ENCODE results near the gene KRTAP12-3. TPM values are rescaled to one million over a fixed set of nuclear protein-coding genes. Genes with fewer than 3 reads are reported as not detected.

Gene KRTAP12-3
- total and polyA plus RNA-seq, 2 experiments from 2014 or later, result not detected

- H3K4me1 ChIP-seq (ENCODE audit: insufficient read depth), result no peaks in the 10 kb centered on the region
- no peak overlapping the region for H3K9ac ChIP-seq
- TF ChIP-seq EZH2phosphoT487 (IDR thresholded peaks at IDR 0.05; ENCODE audit: insufficient read depth, low read depth), result no peak
- TF ChIP-seq EZH2 (IDR thresholded peaks at IDR 0.05; ENCODE audit: insufficient read depth, poor library complexity, severe bottlenecking), result no peak
- H3K9me3 ChIP-seq (ENCODE audit: low read depth), result peaks cover 4% of the 10 kb centered on the region
- no peak overlapping the region for H3K4me3 ChIP-seq
- no peak overlapping the region for H3K4me2 ChIP-seq (ENCODE audit: unreplicated experiment)
- H3K9me2 ChIP-seq (ENCODE audit: insufficient read depth), result no peaks in the 10 kb centered on the region
- WGBS, 2 experiments (ENCODE audit: low coverage in 1 of 2, low lambda C conversion rate in 2 of 2, missing lambda C conversion rate in 2 of 2), result 33 to 37% methylated on average over 16 to 18 of the region's 18 CpGs
- no peaks in the 10 kb centered on the region for H3K79me2 ChIP-seq (ENCODE audit: insufficient read depth)
- no peaks in the 10 kb centered on the region for H3K27me3 ChIP-seq (replicated peaks; ENCODE audit: insufficient read depth)
- H3K36me3 ChIP-seq (ENCODE audit: low read depth), result no peaks in the 10 kb centered on the region
- in situ Hi-C loops (cut with MboI), result no loop called here
- H3K27ac ChIP-seq, result no peak overlapping the region
- H4K20me1 ChIP-seq (ENCODE audit: insufficient read depth), result no peaks in the 10 kb centered on the region
- no peaks in the 10 kb centered on the region for H3F3A ChIP-seq (ENCODE audit: insufficient read depth)
- no peak for DNase-seq
- no peak overlapping the region for H2AFZ ChIP-seq
Observed at GRCh38 chr21:44628707-44629391, 28.9 kb upstream of the KRTAP12-3 start.

- no peak overlapping the region for H3K4me2 ChIP-seq (ENCODE audit: unreplicated experiment)
- in situ Hi-C loops (cut with MboI), result no loop called here
- H3K9me2 ChIP-seq (ENCODE audit: insufficient read depth), result no peaks in the 10 kb centered on the region
- H4K20me1 ChIP-seq (ENCODE audit: insufficient read depth), result no peaks in the 10 kb centered on the region
- no peak overlapping the region for H3K9ac ChIP-seq
- no peaks in the 10 kb centered on the region for H3K79me2 ChIP-seq (ENCODE audit: insufficient read depth)
- WGBS, 2 experiments (ENCODE audit: low coverage in 1 of 2, low lambda C conversion rate in 2 of 2, missing lambda C conversion rate in 2 of 2), result 48 to 51% methylated on average over 2 of the region's 2 CpGs
- no peaks in the 10 kb centered on the region for H3K27me3 ChIP-seq (replicated peaks; ENCODE audit: insufficient read depth)
- H3K4me3 ChIP-seq, result no peak overlapping the region
- H3K36me3 ChIP-seq (ENCODE audit: low read depth), result no peaks in the 10 kb centered on the region
- no peaks in the 10 kb centered on the region for H3F3A ChIP-seq (ENCODE audit: insufficient read depth)
- no peak for DNase-seq
- H3K4me1 ChIP-seq (ENCODE audit: insufficient read depth), result no peaks in the 10 kb centered on the region
- peaks cover 4% of the 10 kb centered on the region for H3K9me3 ChIP-seq (ENCODE audit: low read depth)
- no peak for TF ChIP-seq EZH2phosphoT487 (IDR thresholded peaks at IDR 0.05; ENCODE audit: insufficient read depth, low read depth)
- no peak for TF ChIP-seq EZH2 (IDR thresholded peaks at IDR 0.05; ENCODE audit: insufficient read depth, poor library complexity, severe bottlenecking)
- no peak overlapping the region for H3K27ac ChIP-seq
- no peak overlapping the region for H2AFZ ChIP-seq
Observed at GRCh38 chr21:44630440-44630839, 27.3 kb upstream of the KRTAP12-3 start.

GRCh38 chr21:44632067-44632466, 25.7 kb upstream of the KRTAP12-3 start:
- in situ Hi-C loops (cut with MboI), result no loop called here
- no peak overlapping the region for H3K9ac ChIP-seq
- no peaks in the 10 kb centered on the region for H3K27me3 ChIP-seq (replicated peaks; ENCODE audit: insufficient read depth)
- no peaks in the 10 kb centered on the region for H3F3A ChIP-seq (ENCODE audit: insufficient read depth)
- no peaks in the 10 kb centered on the region for H3K4me1 ChIP-seq (ENCODE audit: insufficient read depth)
- no peak for DNase-seq
- H3K27ac ChIP-seq, result no peak overlapping the region
- no peaks in the 10 kb centered on the region for H3K79me2 ChIP-seq (ENCODE audit: insufficient read depth)
- no peaks in the 10 kb centered on the region for H4K20me1 ChIP-seq (ENCODE audit: insufficient read depth)
- H3K9me2 ChIP-seq (ENCODE audit: insufficient read depth), result no peaks in the 10 kb centered on the region
- no peak for TF ChIP-seq EZH2 (IDR thresholded peaks at IDR 0.05; ENCODE audit: insufficient read depth, poor library complexity, severe bottlenecking)
- TF ChIP-seq EZH2phosphoT487 (IDR thresholded peaks at IDR 0.05; ENCODE audit: insufficient read depth, low read depth), result no peak
- H3K36me3 ChIP-seq (ENCODE audit: low read depth), result no peaks in the 10 kb centered on the region
- H2AFZ ChIP-seq, result no peak overlapping the region
- H3K9me3 ChIP-seq (ENCODE audit: low read depth), result peaks cover 4% of the 10 kb centered on the region
- no peak overlapping the region for H3K4me3 ChIP-seq
- H3K4me2 ChIP-seq (ENCODE audit: unreplicated experiment), result no peak overlapping the region
- WGBS, 2 experiments (ENCODE audit: low coverage in 1 of 2, low lambda C conversion rate in 2 of 2, missing lambda C conversion rate in 2 of 2), result 63 to 64% methylated on average over 1 of the region's 1 CpG

- no peaks in the 10 kb centered on the region for H3K79me2 ChIP-seq (ENCODE audit: insufficient read depth)
- no peak overlapping the region for H3K27ac ChIP-seq
- no peaks in the 10 kb centered on the region for H3K4me1 ChIP-seq (ENCODE audit: insufficient read depth)
- H3K9me2 ChIP-seq (ENCODE audit: insufficient read depth), result no peaks in the 10 kb centered on the region
- H3K36me3 ChIP-seq (ENCODE audit: low read depth), result no peaks in the 10 kb centered on the region
- no peak overlapping the region for H2AFZ ChIP-seq
- no peak overlapping the region for H3K9ac ChIP-seq
- no peaks in the 10 kb centered on the region for H4K20me1 ChIP-seq (ENCODE audit: insufficient read depth)
- 46 to 50% methylated on average over 15 of the region's 15 CpGs for WGBS, 2 experiments (ENCODE audit: low coverage in 1 of 2, low lambda C conversion rate in 2 of 2, missing lambda C conversion rate in 2 of 2)
- no peak for DNase-seq
- H3K27me3 ChIP-seq (replicated peaks; ENCODE audit: insufficient read depth), result no peaks in the 10 kb centered on the region
- no peak overlapping the region for H3K4me3 ChIP-seq
- H3F3A ChIP-seq (ENCODE audit: insufficient read depth), result no peaks in the 10 kb centered on the region
- TF ChIP-seq EZH2phosphoT487 (IDR thresholded peaks at IDR 0.05; ENCODE audit: insufficient read depth, low read depth) (no peak), EZH2 (IDR thresholded peaks at IDR 0.05; ENCODE audit: insufficient read depth, poor library complexity, severe bottlenecking) (no peak)
- H3K9me3 ChIP-seq (ENCODE audit: low read depth), result peaks cover 4% of the 10 kb centered on the region
- H3K4me2 ChIP-seq (ENCODE audit: unreplicated experiment), result no peak overlapping the region
- in situ Hi-C loops (cut with MboI), result no loop called here
Observed at GRCh38 chr21:44636209-44637017, 21.3 kb upstream of the KRTAP12-3 start.
